ENCODE measurements around the gene CTCF. TPM values are rescaled to one million over a fixed set of nuclear protein-coding genes. Genes with fewer than 3 reads are reported as not detected.

CTCF gene
- total and polyA plus RNA-seq, 2 experiments from 2014 or later = 64.5 to 72.3 TPM

GRCh38 chr16:67571981-67572431 lies 9.7 kb downstream of the CTCF start:
- ATAC-seq (no peak), DNase-seq (ENCODE audit: low spot score) (no peak)
- H3K4me3 ChIP-seq = no peak overlapping the region
- H3K27me3 Mint-ChIP-seq (ENCODE audit: insufficient read depth, low read depth, poor library complexity) = no peaks in the 10 kb centered on the region
- no peaks in the 10 kb centered on the region for H3K4me1 ChIP-seq (ENCODE audit: insufficient read depth)
- H3K36me3 Mint-ChIP-seq (ENCODE audit: low read depth) = peaks cover 56% of the 10 kb centered on the region
- peaks cover 1% of the 10 kb centered on the region; the same call in 2 of the 3 replicates for H3K4me1 Mint-ChIP-seq
- H3K27ac Mint-ChIP-seq = no peak overlapping the region
- H3K4me3 Mint-ChIP-seq = no peak overlapping the region
- peaks cover 22% of the 10 kb centered on the region for H4K20me1 ChIP-seq (replicated peaks; ENCODE audit: insufficient read depth)
- H3F3A ChIP-seq (replicated peaks; ENCODE audit: low read depth) = 0 out of 2 replicates have a peak, but pooled peaks cover 7% of the 10 kb centered on the region
- H3K27ac ChIP-seq (ENCODE audit: low read depth) = no peak overlapping the region
- H3K9me2 ChIP-seq (ENCODE audit: insufficient read depth) = no peaks in the 10 kb centered on the region
- no peak overlapping the region for H3K4me2 ChIP-seq
- H3K9me3 Mint-ChIP-seq = no peaks in the 10 kb centered on the region; the same call in 2 of the 3 replicates
- peaks cover 36% of the 10 kb centered on the region for H3K36me3 ChIP-seq (ENCODE audit: insufficient read depth)
- H3K79me2 ChIP-seq (replicated peaks; ENCODE audit: insufficient read depth) = peaks cover 96% of the 10 kb centered on the region
- TF ChIP-seq JUNB (IDR thresholded peaks at IDR 0.05; ENCODE audit: unreplicated experiment) (no peak), NANOG (IDR thresholded peaks at IDR 0.05; ENCODE audit: borderline replicate concordance) (no peak), EZH2 (IDR thresholded peaks at IDR 0.05; ENCODE audit: low read depth, unreplicated experiment) (no peak), REST (IDR thresholded peaks at IDR 0.05; ENCODE audit: unreplicated experiment) (no peak), EZH2phosphoT487 (IDR thresholded peaks at IDR 0.05; ENCODE audit: unreplicated experiment) (no peak), POLR2AphosphoS5 (IDR thresholded peaks at IDR 0.05; ENCODE audit: low read depth) (no peak), STAT1 (IDR thresholded peaks at IDR 0.05; ENCODE audit: unreplicated experiment) (no peak), CREB1 (CRISPR knock-in tag; IDR thresholded peaks at IDR 0.05; ENCODE audit: low read depth) (no peak), ZNF462 (CRISPR knock-in tag; IDR thresholded peaks at IDR 0.05) (no peak), ETS1 (IDR thresholded peaks at IDR 0.05) (no peak), ZNF331 (CRISPR knock-in tag; IDR thresholded peaks at IDR 0.05; ENCODE audit: low read depth) (no peak), ZNF114 (CRISPR knock-in tag; IDR thresholded peaks at IDR 0.05) (no peak), CTCF (conservative IDR thresholded peaks at IDR 0.05; ENCODE audit: low read depth in 2 of 2) (no peak)
- H3K27me3 ChIP-seq (ENCODE audit: insufficient read depth) = no peaks in the 10 kb centered on the region
- H2AFZ ChIP-seq = no peak overlapping the region
